NCI-H2081 treated with DMSO at 0.1 percent for 48 hours (cell line): Measurements from ENCODE around the gene RNF180.
"Not testable (repeated sequence)": the region's sequence is repeated elsewhere in the genome, so short reads cannot be mapped to it uniquely, and the experiment has no call there.

Experiments
- DNase-seq: peaks from one replicate; lab custom pipeline; 2025; lab: John Stamatoyannopoulos, UW

Gene RNF180

DNA sequence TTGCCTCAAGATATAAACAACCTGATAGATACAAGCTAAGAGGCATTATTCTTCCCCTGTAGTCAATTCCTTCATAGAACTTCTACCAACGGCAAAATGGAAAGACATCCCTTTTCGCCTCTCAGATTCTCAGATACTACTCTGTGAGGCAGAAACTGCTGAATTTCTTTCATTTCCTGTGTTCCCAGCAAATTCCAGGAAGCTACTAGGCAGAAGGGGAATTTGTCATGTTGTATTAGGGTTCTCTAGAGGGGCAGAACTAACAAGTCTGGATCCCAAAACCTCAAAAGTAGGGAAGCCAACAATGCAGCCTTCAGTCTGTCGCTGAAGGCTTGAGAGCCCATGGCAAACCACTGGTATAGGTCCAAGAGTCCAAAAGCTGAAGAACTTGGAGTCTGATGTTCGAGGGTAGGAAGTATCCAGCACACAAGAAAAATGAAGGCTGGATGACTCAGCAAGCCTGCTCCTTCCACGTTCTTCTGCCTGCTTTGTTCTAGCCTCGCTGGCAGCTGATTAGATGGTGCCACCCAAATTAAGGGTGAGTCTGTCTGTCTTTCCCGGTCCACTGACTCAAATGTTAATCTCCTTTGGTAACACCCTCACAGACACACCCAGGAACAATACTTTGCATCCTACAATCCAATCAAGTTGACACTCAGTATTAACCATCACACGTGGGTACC, 15.2 kb downstream of the RNF180 start:
- no peak for DNase-seq

DNA sequence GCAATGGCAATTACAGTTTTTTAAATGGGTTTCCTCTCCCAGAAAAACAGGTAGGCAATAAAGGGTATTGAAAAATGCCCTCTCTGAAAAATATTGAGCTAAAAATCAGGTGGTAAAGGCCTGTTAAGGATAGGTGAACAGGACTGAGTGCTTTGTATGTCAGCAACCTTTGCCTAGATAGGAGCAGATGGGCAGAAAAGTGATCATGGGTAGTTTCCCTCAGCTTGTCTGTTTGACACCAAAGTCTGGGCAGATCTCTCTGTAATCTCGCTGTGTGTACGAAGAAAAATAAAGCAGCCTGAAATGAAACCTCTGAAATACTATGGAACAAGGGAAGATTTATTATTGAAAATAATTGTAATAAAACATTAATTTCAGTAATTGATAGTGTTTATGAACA, 15.8 kb downstream of the RNF180 start:
- no peak for DNase-seq

DNA sequence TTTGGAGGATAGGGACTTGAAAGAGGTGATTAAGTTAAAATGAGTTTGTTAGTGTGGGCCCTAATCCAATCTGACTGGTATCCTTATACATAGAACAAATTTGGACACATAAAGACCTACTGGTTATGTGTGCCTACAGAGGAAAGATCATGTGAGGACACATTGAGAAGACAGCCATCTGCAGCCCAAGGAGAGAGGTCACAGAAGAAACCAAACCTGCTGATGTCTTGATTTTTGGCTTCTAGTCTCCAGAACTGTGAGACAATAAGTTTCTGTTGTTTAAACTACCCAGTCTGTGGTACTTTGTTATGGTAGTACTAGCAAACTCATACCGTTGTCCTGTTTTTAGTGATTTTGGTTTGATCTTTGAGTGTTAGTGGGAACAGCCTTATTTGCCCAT, 18.3 kb downstream of the RNF180 start:
- no peak for DNase-seq

DNA sequence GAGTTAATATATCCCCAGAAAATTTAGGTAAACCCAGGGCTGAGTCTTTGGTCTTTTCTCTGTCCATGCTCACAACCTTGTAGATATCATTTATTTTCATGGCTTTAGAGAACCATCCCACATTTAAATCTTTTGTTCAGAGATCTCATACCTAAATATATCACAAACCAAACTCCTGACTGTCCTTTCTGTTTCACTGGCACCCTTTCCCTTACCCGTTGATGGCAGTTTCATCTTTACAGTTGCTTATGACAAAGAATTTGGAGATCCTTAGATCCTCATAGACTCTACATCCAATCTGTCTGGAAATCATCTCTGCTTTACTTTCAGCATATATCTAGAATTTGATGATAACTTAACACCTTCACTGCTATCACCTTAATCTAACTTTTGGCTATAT, 19.2 kb downstream of the RNF180 start:
- no peak for DNase-seq

DNA sequence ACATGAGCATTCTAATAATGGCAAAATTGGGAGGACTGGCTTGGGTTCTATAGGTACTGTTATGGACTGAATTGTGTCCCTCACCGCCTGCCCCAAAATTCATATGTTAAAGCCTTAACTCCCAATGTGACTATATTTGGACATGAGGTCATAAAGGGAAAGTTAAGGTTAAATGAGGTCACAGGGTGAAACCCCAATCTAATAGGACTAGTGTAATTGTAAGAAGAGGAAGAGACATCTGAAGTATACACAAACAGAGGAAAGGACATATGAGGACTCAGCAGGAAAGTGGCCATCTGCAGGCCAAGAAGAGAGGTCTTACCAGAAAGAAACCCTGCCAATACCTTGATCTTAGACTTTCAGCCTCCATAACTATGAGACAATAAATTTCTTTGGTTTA, 23.1 kb downstream of the RNF180 start:
- no peak for DNase-seq

DNA sequence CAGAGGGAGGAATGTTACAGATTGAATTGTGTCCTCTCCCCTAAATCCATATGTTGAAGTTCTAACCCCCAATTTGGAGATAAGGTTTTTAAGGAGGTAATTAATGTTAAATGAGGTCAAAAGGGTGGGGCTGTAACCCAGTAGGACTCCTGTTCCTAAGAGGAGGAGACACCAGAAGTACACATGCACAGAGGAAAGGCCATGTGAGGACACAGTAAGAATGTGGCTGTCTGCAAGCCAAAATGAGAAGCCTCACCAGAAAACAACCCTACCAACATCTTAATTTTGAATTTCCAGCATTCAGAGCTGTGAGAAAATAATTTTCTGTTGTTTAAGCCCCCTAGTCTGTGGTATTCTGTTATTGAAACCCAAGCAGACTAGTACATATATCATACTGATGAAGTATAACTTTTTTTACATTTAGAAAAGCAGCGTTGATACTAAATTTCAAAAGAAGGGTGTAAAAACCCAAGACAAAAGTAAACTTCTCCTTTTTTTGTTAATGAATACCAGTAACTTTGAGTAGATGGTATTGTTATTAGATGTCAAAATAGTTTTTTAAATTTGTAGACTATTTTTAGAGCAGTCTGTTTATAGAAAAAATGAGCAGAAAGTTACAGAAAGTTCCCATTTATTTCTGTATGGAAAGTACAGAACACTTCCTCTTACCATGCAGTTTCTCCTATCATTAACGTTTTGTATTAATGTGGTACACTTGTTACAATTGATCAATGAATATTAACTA, 25.1 kb downstream of the RNF180 start:
- no peak for DNase-seq

DNA sequence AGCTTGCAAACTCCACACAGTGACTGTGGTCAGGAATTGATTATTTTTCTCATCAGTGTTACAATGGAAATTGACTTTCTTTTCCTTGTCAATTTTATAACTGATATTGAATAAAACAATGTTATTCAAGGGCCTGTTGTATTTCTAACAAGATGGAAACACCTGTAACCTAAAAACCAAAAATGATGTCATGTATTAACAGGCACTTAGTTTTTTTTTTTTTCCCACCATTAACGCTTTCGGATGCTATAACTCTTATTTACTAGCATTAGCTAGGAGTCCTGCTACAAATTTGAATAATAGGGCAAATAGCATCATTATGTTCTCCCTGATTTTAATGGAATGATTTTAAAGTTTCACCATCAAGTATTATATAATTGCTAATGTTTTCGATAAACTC, 30.3 kb downstream of the RNF180 start:
- no peak for DNase-seq

DNA sequence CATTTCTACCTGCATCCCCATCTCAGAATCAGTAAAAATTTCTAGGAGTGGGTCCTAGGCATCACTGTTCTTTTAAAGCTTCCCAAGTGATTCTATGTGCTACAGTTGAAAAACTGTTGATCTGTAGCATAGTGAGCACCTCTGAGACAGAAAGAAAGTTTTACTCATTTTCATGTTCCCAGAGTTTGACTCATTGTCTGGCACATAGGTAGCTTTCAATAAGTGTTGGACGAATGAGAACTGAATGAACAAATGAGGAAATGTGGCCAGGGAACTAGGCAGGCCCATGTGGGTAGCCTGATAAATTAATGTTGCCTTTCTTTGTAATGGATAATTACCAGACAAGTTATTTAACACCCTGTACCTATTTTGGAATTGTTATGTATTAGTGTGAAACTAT, 33.8 kb downstream of the RNF180 start:
- no peak for DNase-seq

DNA sequence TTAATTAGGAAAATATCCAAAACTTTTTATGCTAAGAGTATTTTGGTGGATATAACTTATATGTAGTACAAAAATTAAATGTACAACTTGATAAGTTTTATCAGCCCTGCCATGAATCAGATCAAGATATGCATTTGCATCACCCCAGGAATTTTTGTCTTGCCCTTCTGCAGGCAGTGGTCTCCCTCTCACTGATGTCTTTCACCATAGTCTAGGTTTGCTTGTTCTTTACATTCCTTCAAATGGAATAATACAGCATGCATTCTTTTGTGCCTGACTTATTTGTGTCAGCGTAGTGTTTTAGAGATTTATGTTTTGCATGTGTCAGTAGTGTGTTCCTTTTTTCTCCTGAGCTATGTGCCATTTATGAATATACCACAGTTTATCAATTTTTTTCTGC, 36.4 kb downstream of the RNF180 start:
- no peak for DNase-seq

DNA sequence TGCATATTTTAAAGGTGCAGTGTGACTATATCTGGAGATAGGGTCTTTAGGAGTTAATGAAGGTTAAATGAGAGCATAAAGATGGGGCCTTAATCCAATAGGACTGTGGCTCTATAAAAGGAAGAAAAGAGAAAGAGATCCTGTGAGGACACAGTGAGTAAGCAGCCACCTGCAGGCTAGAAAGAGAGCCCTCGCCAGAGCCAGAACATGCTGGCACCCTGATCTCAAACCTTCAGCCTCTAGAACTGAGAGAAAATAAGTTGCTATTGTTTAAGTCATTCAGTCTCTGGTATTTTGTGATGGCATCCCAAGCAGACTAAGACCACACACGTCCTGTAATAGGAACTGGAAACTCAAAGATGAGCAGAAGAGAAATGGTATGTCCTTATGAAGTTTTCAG, 41.0 kb downstream of the RNF180 start:
- no peak for DNase-seq

DNA sequence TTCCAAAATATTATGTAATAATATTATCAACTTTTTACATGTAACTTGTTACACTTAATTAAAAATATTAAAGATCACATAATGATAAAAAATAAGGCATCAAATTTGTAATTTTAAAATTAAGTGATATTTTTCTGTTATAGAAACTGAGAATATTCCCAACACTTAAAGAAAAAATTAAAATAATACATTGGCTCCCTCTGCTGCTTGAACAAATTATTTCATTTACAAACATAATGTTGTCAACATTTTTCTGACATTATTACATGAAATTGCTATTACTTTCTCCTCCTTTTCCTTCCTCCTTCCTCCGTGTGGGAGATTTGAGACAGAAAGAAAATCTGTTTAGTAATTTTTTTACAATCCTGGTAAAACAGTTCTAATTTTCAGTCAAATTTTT, 42.3 kb downstream of the RNF180 start:
- DNase-seq: no peak

DNA sequence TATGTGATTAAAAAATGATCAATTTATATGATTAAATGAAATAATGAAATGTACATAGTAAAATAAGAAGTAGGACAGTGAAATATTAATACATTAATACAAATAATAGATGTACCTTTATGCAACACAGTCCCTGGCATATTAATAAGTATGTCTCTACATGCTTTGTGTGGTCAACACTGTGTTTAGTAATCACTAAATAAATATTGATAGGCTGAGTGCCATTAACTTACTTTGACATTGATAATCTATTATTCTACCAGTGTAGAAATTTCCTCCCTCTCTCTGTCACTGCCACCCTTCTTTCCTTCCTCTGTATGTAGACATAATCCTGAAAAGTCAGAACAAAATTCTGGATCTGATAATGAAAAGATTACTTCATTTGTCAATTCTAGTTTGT, 43.7 kb downstream of the RNF180 start:
- no peak for DNase-seq

DNA sequence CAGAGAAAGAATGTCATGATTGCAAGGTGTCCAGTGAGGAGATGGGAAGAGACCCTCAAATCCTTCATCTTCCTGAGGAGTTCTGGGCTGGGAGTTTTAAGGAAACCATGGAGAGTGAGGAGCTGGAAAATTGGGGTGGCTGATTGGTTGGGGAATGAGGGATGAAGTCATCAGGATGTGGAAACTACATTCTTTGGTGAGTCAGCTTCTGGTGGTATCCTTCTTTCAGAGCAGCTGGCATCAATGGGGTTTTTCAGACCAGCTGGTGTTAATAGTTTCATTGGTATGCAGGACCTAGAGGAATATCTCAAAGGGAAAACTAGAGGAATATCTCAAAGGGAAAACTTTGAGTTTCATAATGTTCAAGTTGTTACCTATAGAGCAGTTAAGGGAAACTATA, 45.2 kb downstream of the RNF180 start:
- DNase-seq: no peak

DNA sequence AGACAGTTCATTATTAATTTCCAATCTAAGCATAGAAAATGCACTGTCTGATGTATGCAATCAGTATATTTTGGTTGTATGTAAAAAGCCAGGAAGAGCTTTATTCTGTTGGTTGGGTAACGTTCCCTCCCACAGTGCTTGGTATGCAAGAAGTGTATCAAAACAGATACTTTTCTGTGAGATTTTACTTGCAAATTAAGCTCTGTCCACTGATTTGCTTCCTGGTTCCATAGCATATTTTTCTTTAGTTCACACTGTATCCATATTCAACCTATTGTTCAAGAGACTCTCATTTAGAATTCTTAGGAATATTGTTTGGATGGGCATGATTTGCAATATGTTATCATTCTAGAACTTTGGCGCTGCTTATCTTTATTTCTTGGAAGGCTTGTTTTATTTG, 47.4 kb downstream of the RNF180 start:
- no peak for DNase-seq

DNA sequence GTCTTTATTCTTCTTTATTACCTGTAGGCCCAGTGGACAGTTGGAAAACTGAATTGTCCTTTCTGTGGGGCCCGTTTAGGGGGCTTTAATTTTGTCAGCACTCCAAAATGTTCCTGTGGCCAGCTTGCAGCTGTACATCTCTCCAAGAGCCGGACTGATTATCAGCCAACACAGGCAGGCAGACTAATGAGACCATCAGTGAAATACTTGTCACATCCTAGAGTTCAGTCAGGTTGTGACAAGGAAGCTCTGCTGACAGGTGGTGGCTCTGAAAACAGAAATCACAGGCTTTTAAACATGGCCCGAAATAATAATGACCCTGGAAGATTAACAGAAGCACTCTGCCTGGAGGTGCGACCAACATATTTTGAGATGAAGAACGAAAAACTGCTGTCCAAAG, 47.9 kb downstream of the RNF180 start:
- DNase-seq: no peak

DNA sequence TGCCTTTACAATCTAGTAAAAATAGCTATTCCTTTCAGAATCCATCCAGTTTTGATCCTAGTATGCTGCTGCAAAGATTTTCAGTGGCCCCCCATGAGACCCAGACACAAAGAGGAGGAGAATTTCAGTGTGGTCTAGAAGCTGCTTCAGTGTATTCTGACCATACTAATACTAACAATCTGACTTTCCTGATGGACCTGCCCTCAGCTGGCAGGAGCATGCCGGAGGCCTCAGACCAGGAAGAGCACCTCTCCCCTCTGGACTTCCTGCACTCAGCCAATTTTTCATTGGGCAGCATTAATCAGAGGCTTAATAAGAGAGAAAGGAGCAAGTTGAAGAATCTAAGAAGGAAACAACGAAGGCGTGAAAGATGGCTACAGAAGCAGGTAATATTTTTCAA, 48.5 kb downstream of the RNF180 start:
- no peak for DNase-seq

DNA sequence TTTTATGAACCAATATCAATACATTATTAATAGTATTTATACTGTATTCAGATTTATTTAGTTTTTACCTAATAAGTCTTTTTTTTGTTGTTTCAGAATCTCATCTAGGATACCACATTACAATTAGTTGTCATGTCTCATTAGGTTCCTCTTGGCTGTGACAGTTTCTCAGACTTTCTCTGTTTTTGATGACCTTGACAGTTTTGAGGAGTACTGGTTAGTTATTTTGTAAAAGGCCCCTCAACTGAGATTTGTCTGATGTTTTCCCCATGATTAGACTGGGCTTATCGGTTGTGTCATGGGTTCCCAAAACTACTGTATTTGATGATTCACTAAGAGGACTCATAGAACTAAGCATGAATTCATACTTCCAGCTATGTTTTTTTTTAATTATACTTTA, 56.3 kb downstream of the RNF180 start:
- DNase-seq: no peak

DNA sequence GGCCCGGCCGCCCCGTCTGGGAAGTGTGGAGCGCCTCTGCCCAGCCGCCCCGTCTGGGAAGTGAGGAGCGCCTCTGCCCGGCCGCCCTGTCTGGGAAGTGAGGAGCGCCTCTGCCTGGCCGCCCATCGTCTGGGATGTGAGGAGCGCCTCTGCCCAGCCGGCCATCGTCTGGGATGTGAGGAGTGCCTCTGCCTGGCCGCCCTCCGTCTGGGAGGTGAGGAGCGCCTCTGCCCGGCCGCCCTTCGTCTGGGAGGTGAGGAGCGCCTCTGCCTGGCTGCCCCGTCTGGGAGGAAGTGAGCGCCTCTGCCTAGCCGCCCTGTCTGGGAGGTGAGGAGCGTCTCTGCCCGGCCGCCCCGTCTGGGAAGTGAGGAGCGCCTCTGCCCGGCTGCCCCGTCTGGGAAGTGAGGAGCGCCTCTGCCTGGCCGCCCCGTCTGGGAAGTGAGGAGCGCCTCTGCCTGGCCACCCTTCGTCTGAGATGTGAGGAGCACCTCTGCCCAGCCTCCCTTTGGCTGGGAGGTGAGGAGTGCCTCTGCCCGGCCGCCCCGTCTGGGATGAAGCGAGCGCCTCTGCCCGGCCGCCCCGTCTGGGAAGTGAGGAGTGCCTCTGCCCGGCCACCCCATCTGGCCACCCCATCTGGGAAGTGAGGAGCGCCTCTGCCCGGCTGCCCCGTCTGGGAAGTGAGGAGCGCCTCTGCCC, 59.8 kb downstream of the RNF180 start:
- not testable (repeated sequence) for DNase-seq

DNA sequence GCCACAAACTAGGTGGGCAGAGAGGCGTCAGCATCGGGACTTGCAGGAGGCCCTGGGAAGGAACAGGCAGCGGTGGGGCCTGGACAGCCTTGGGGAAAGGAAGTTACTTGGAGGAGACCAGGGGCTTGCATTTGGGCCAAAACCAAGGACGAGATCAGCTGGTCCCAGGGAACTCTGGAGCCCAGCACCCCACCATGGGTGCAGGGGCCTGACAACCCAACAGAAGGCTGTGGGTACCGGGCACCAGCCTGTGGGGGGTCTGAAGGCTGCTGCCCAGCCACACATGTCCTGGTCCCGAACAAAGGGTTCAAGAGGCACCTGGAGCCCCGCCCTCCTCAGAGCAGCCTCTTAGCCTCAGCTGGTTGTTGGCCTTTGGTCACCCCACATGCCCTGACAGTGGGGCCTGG, 61.5 kb downstream of the RNF180 start:
- not testable (repeated sequence) for DNase-seq

DNA sequence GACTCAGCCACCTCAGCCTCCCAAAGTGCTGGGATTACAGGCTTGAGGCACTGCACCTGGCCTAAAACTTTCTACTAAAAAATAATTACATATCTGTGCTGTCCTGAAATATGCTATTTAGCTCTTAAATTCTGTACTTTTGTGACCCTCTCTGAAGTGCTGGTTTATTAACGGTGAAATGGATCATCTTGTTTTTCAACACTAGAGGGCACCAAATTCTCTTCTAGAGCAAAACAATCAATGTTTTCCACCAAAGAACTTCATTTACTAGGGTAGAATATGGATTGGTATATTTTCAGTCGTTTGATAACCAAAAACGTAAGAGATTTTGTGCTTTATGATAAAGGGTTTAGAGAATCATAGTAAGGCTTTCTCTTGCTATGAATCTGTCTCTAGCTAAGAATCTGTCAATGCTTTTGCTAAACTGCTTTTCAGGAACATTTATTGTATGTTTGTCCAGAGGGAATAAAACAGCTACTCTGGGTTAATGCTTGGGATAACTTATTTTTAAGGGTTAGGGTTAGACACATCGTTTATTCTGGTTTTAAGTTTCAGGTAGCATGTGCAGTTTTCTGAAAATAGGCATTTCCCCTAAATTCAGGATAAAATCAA, 63.6 kb downstream of the RNF180 start:
- no peak for DNase-seq

DNA sequence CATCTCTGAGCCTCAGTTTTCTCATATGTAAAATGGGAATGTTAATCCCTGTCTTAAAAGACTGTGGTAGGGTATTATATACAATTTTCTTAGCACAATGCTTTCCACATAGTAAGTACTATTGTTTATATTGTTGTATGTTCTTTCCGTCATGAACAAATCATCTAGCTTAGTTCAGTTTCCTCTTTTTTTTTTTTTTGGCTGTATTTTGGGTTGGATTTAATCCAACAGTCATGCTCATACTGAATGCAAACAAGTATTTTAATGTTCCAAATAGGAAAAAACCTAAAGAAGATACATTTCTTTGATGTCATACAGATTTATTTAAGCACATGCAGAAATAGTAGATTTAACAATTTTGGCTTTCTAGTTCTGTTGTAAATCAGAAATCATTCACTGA, 95.1 kb downstream of the RNF180 start:
- no peak for DNase-seq

DNA sequence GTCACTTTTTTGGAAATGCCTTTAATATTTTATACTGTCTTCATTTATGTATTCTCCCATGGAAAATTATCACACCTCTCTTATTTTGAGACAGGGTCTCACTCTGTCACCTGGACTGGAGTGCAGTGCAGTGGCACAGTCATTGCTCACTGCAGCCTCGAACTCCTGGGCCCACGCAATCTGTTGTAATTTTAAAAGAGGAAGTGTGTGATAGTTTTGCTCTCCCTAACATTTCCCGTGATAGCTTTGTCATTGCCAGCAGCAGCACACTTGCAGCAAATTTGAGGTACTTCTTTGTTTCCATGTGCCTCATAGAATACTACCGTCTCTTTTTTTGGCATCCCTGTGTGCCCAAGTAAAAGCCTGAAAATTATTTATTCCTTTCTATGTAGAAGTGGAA, 103.5 kb downstream of the RNF180 start:
- no peak for DNase-seq

DNA sequence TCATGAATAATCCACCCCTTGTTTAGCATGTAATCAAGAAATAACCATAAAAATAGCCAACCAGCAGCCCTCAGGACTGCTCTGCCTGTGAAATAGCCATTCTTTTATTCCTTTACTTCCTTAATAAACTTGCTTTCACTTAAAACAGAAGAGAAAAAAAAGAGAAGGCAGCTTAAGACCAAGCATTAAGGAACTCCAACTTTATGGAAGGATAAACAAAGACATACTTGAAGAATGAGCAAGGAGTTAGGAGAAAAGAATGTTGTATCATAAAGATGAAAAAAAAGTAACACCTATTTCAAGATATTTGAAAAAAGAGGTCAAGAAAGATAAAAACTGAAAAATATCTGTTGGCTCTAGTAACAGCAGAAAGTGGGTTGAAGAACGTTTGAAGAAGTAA, 107.6 kb downstream of the RNF180 start:
- DNase-seq: no peak
